Neural progenitor cell (in vitro differentiated cells): ENCODE data around the gene MAP3K7CL. TPM values are rescaled to one million over a fixed set of nuclear protein-coding genes. Genes with fewer than 3 reads are reported as not detected.

Experiments used
- DNase-seq: peaks from one replicate; pipeline ENCODE4 v3.0.0-alpha.2; 2016; ENCODE audit warnings: low spot score
- H2AFZ ChIP-seq: fragments of 200-600 bp; sonication (generic); replicated peaks from 2 replicates; pipeline ENCODE4 v1.6.1; 2016; ENCODE audit warnings: antibody characterized with exemption
- H3F3A ChIP-seq: fragments of 200-600 bp; sonication (generic); 2 replicates; pipeline ENCODE4 v1.6.1; 2016; ENCODE audit warnings: antibody characterized with exemption, low read depth
- H3K27ac ChIP-seq: fragments of 200-600 bp; sonication (generic); 2 replicates; pipeline ENCODE4 v1.5.1; 2016; ENCODE audit warnings: mild to moderate bottlenecking
- H3K27me3 ChIP-seq: fragments of 200-600 bp; sonication (generic); 2 replicates; pipeline ENCODE4 v1.6.1; 2016; ENCODE audit warnings: mild to moderate bottlenecking, moderate library complexity
- H3K36me3 ChIP-seq: fragments of 200-600 bp; sonication (generic); 2 replicates; pipeline ENCODE4 v1.5.1; 2016
- H3K4me1 ChIP-seq: fragments of 200-600 bp; sonication (generic); 2 replicates; pipeline ENCODE4 v1.6.1; 2016; ENCODE audit warnings: mixed run types
- H3K4me2 ChIP-seq: fragments of 200-600 bp; sonication (generic); 2 replicates; pipeline ENCODE4 v1.6.1; 2016
- H3K4me3 ChIP-seq: fragments of 200-600 bp; sonication (generic); 2 replicates; pipeline ENCODE4 v1.5.1; 2016
- H3K79me2 ChIP-seq: fragments of 200-600 bp; sonication (generic); 2 replicates; pipeline ENCODE4 v1.6.1; 2016; ENCODE audit warnings: low read depth
- H3K9ac ChIP-seq: fragments of 200-600 bp; sonication (generic); 2 replicates; pipeline ENCODE4 v1.6.1; 2016
- H3K9me3 ChIP-seq: fragments of 200-600 bp; sonication (generic); 2 replicates; pipeline ENCODE4 v1.5.1; 2016; ENCODE audit warnings: low read depth
- H4K20me1 ChIP-seq: fragments of 200-600 bp; sonication (generic); 2 replicates; pipeline ENCODE4 v1.6.1; 2016; ENCODE audit warnings: low read depth
- H3K27ac Mint-ChIP-seq: 3 replicates; pipeline ENCODE4 v1.8.0; 2021; ENCODE audit warnings: mixed read lengths
- H3K27me3 Mint-ChIP-seq: 2 replicates; pipeline ENCODE4 v1.8.0; 2022; ENCODE audit warnings: low read depth, mild to moderate bottlenecking, inconsistent platforms, moderate library complexity, mixed read lengths; ENCODE audit not compliant: insufficient read depth
- H3K36me3 Mint-ChIP-seq: 3 replicates; pipeline ENCODE4 v1.8.0; 2021; ENCODE audit warnings: mixed read lengths
- H3K4me1 Mint-ChIP-seq: 3 replicates; pipeline ENCODE4 v1.8.0; 2021; ENCODE audit warnings: mixed read lengths
- H3K4me3 Mint-ChIP-seq: 3 replicates; pipeline ENCODE4 v1.8.0; 2021; ENCODE audit warnings: mild to moderate bottlenecking, moderate library complexity, mixed read lengths
- H3K9me3 Mint-ChIP-seq: 3 replicates; pipeline ENCODE4 v1.8.0; 2020; ENCODE audit warnings: mixed read lengths
- EZH2 ChIP-seq: fragments of 200-600 bp; sonication (generic); IDR thresholded peaks from 2 replicates; pipeline ENCODE4 v1.6.1; 2017; ENCODE audit warnings: antibody characterized with exemption, mild to moderate bottlenecking, moderate library complexity
- EZH2phosphoT487 ChIP-seq: fragments of 200-600 bp; sonication (generic); IDR thresholded peaks from 2 replicates; pipeline ENCODE4 v1.6.1; 2017; ENCODE audit warnings: antibody characterized with exemption
- total RNA-seq: library from RNA; depleted of rRNA; stranded (reverse); fragments of >200 nt; gene quantifications from 2 replicates; pipeline ENCODE4 v1.2.3, GENCODE V29; 2015; ENCODE audit warnings: low replicate concordance
- TF ChIP-seq, protein P1 (sequence below): fragments of 200-600 bp; sonication (generic); IDR thresholded peaks from 2 replicates; pipeline ENCODE4 v1.5.1; 2017; ENCODE audit warnings: antibody characterized with exemption, mild to moderate bottlenecking

Gene MAP3K7CL
- total RNA-seq, 1 donor from 2014 or later, result not detected

DNA sequence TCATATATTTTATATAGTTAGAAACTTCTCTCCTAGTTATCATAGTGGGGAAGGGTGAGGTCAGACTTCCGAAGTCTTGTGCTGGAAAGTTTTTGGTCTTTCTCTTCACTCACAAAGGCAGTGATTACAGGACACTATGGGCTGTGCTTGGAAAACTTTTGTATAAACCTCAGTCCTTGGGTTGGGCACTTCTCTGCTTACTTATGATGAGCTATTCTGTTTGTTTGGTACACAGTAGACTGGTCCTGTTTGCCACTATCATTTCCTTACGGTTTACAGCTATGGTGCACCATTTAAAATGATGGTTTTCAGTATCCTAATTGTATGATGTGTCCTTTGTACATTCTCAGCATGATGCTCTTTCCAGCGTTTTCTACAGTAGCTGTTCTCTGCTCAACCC, 75.5 kb downstream of the MAP3K7CL start:
- Histone ChIP-seq H3K27me3 (no peaks in the 10 kb centered on the region), H3K36me3 (no peaks in the 10 kb centered on the region), H3K4me3 (no peak overlapping the region), H3K79me2 (no peaks in the 10 kb centered on the region), H3K4me2 (no peak overlapping the region), H2AFZ (peak overlapping the region; percentile 22), H3K9me3 (peaks cover 10% of the 10 kb centered on the region), H3K9ac (no peak overlapping the region), H3K27ac (no peak overlapping the region), H4K20me1 (no peaks in the 10 kb centered on the region), H3K4me1 (peaks cover 6% of the 10 kb centered on the region), H3F3A (no peaks in the 10 kb centered on the region)
- no peak overlapping the region for H3K27ac Mint-ChIP-seq
- H3K36me3 Mint-ChIP-seq, result peaks cover under 1% of the 10 kb centered on the region
- no peaks in the 10 kb centered on the region for H3K4me1 Mint-ChIP-seq
- H3K9me3 Mint-ChIP-seq, result peaks cover 12% of the 10 kb centered on the region
- no peak overlapping the region for H3K4me3 Mint-ChIP-seq
- no peak for DNase-seq
- H3K27me3 Mint-ChIP-seq, result no peaks in the 10 kb centered on the region
- TF ChIP-seq, protein P1, sequence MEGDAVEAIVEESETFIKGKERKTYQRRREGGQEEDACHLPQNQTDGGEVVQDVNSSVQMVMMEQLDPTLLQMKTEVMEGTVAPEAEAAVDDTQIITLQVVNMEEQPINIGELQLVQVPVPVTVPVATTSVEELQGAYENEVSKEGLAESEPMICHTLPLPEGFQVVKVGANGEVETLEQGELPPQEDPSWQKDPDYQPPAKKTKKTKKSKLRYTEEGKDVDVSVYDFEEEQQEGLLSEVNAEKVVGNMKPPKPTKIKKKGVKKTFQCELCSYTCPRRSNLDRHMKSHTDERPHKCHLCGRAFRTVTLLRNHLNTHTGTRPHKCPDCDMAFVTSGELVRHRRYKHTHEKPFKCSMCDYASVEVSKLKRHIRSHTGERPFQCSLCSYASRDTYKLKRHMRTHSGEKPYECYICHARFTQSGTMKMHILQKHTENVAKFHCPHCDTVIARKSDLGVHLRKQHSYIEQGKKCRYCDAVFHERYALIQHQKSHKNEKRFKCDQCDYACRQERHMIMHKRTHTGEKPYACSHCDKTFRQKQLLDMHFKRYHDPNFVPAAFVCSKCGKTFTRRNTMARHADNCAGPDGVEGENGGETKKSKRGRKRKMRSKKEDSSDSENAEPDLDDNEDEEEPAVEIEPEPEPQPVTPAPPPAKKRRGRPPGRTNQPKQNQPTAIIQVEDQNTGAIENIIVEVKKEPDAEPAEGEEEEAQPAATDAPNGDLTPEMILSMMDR, result no peak
- no peak for TF ChIP-seq EZH2phosphoT487
- no peak for TF ChIP-seq EZH2

DNA sequence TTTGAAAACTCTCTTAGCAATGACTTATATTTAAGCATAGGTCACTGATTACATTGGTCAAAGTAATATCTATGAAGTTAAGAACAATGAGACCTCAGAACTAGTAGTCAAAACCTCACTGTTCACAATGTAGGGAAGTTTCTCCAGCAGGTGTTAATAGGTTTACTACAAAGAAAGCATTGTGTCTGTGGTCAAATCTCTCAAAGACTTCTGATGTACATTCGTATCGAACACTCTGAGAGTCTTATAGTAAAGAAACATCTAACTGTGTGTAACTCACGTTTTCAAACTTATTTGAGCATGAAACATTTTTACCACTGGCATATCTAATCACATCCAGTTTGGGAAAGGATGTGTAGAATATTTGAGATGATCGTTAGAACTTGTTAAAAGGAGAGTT, 76.0 kb downstream of the MAP3K7CL start:
- no peak overlapping the region for H3K27ac Mint-ChIP-seq
- H3K79me2 ChIP-seq, result no peaks in the 10 kb centered on the region

DNA sequence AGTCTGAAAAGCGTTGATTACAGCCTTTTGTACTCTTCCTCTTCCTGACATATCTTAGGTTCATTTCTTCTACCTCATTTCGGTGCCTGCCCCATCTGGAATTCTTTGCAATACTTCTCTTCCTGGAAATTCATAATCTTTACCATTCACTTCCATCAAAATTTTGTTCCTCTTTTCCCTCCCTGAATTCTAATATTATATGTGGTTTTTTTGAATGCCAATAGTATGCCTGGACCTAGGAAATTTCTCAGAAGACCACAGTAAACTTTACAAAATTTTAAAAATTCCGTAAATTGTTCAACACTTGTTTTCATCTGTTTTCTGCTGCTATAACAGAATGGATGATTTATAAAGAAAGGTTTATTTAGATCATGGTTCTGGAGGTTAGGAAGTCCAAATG, 76.8 kb downstream of the MAP3K7CL start:
- no peaks in the 10 kb centered on the region for H3K36me3 Mint-ChIP-seq
- Histone ChIP-seq H2AFZ (no peak overlapping the region), H3K36me3 (no peaks in the 10 kb centered on the region), H3K79me2 (no peaks in the 10 kb centered on the region), H3K9ac (no peak overlapping the region), H3K27me3 (no peaks in the 10 kb centered on the region), H3K4me2 (no peak overlapping the region), H3F3A (no peaks in the 10 kb centered on the region), H3K4me1 (peaks cover 6% of the 10 kb centered on the region), H3K4me3 (no peak overlapping the region), H4K20me1 (no peaks in the 10 kb centered on the region), H3K9me3 (peaks cover 1% of the 10 kb centered on the region), H3K27ac (no peak overlapping the region)
- no peak overlapping the region for H3K27ac Mint-ChIP-seq
- H3K27me3 Mint-ChIP-seq, result no peaks in the 10 kb centered on the region
- H3K4me1 Mint-ChIP-seq, result no peaks in the 10 kb centered on the region
- H3K4me3 Mint-ChIP-seq, result no peak overlapping the region
- no peak for DNase-seq
- H3K9me3 Mint-ChIP-seq, result peaks cover under 1% of the 10 kb centered on the region
- TF ChIP-seq EZH2phosphoT487, result no peak
- TF ChIP-seq EZH2, result no peak
- TF ChIP-seq, protein P1, result no peak

More for the DNA sequence above, 76.0 kb downstream of the MAP3K7CL start:
- Mint-ChIP-seq H3K9me3 (peaks cover 8% of the 10 kb centered on the region), H3K4me1 (no peaks in the 10 kb centered on the region), H3K36me3 (no peaks in the 10 kb centered on the region), H3K27me3 (no peaks in the 10 kb centered on the region), H3K4me3 (no peak overlapping the region)
- no peak for TF ChIP-seq EZH2phosphoT487
- TF ChIP-seq EZH2, result no peak
- TF ChIP-seq, protein P1, result no peak
- DNase-seq, result no peak
- Histone ChIP-seq H4K20me1 (no peaks in the 10 kb centered on the region), H3K9me3 (peaks cover 7% of the 10 kb centered on the region), H3K4me1 (peaks cover 6% of the 10 kb centered on the region), H3K9ac (no peak overlapping the region), H3K36me3 (no peaks in the 10 kb centered on the region), H3K4me2 (no peak overlapping the region), H3F3A (no peaks in the 10 kb centered on the region), H3K4me3 (no peak overlapping the region), H2AFZ (peak overlapping the region; percentile 22), H3K27me3 (no peaks in the 10 kb centered on the region), H3K27ac (no peak overlapping the region)
